Renal cortex interstitium (tissue), 15 donors: ENCODE measurements around the gene ST6GALNAC1. TPM values are rescaled to one million over a fixed set of nuclear protein-coding genes. Genes with fewer than 3 reads are reported as not detected.
A peak's percentile ranks its signal among the peaks of the same experiment; 100 is the strongest.

ENCODE experiments used
- DNase-seq, 11 donors: peaks; one replicate each; pipeline ENCODE4 v3.0.0-alpha.2; 2013; ENCODE audit warnings: low read depth in 9 of 11, low spot score in 4 of 11; ENCODE audit errors: extremely low read depth in 1 of 11
- long read RNA-seq, 16 experiments: transcript quantifications; one replicate each; lab custom pipeline, GENCODE V29; 2026
- polyA plus RNA-seq, 3 donors: library from polyadenylated mRNA; unstranded; fragments of 120-200 nt; gene quantifications; one replicate each; pipeline ENCODE4 v1.2.1, GENCODE V29; 2013; ENCODE audit not compliant: insufficient read length in 3 of 3

The ST6GALNAC1 gene, protein sequence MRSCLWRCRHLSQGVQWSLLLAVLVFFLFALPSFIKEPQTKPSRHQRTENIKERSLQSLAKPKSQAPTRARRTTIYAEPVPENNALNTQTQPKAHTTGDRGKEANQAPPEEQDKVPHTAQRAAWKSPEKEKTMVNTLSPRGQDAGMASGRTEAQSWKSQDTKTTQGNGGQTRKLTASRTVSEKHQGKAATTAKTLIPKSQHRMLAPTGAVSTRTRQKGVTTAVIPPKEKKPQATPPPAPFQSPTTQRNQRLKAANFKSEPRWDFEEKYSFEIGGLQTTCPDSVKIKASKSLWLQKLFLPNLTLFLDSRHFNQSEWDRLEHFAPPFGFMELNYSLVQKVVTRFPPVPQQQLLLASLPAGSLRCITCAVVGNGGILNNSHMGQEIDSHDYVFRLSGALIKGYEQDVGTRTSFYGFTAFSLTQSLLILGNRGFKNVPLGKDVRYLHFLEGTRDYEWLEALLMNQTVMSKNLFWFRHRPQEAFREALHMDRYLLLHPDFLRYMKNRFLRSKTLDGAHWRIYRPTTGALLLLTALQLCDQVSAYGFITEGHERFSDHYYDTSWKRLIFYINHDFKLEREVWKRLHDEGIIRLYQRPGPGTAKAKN
- polyA plus RNA-seq, result under 1 TPM; 0.09 to 0.57 (median 0.30) TPM
- long read RNA-seq, donor 1, result 0 reads
- long read RNA-seq, donor 2, result 0 reads
- long read RNA-seq, donor 3, result 0 reads
- long read RNA-seq, donor 4, result 0 reads
- long read RNA-seq, donor 5, result 0 reads
- long read RNA-seq, donor 6, result 0 reads
- long read RNA-seq, donor 7, result 0 reads
- long read RNA-seq, donor 8, result 0 reads
- long read RNA-seq, donor 9, result 0 reads
- long read RNA-seq, donor 10, result 0 reads
- long read RNA-seq, donor 11, result 0 reads
- long read RNA-seq, donor 12, result 0 reads
- long read RNA-seq, donor 13, result 0 reads
- long read RNA-seq, donor 14, result 0 reads
- long read RNA-seq, donor 15, result 0 reads
- long read RNA-seq, donor 16, result 0 reads

DNA sequence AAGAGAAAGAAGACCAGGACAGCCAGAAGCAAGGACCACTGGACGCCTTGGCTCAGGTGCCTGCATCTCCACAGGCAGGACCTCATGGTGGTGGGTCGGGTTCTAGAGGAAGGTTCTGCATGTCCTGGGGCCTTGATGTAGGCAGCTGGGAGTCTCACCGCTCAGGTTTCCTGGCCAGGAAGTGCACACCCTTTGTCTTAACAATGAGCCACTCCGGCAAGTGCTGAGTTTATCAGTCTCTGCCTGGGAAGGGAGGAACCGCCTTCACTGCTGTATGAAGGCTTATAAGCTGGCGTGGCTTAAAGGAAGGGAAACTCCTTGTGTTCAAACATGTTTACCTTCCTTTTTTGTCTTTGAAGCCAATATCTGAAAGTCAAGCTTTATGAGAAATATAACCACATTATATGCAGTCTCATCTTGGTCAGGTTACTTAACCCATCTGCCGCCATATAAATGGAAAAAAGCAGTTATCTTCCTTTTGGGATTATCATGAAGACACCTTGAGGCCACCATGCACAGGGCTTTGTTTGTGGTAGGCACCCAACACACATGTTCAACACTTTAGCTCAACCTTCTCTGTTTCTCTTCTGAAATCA is at the start of gene ST6GALNAC1:
ST6GALNAC1 (minus strand) TSS at position 205 of the 596 bp plus-strand sequence; CDS start at position 86, 119 bp downstream.
- no peak for DNase-seq

DNA sequence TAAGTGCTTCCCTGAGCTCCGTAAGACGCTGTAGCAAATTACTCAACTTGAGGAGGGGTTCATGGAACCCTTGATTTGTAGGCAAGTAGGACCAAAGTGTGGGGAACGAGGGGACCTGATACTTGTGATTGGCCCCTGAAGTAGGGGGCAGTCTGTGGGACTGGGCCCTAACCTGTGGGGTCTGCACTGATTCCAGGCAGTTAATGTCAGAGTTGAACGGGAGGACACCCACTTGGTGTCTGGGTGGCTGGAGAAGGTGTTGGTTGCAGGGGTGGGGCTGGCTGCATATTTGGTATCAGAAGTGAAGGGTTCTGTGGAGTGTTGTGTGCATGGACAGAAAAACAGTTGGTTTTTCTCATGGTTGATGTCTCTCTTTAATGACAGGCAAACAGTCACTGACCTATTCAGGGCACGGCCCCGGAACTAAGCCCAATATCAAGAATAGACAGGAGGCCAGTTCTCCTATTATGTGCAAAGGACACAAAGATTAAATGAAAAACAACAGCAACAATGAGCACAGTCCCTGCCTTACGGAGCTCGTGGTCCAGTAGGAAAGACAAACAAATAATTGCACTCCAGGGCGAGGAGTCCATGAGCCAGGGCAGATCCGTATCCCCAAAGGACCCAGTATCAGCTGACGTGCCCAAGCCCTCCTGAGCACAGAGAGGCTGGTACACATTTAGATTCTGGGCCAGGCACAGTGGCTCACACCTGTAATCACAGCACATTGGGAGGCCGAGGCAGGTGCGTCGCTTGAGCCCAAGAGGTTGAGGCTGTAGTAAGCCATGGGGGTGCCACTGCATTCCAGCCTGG is 48.0 kb upstream of the ST6GALNAC1 start:
- DNase-seq, result no peak

DNA sequence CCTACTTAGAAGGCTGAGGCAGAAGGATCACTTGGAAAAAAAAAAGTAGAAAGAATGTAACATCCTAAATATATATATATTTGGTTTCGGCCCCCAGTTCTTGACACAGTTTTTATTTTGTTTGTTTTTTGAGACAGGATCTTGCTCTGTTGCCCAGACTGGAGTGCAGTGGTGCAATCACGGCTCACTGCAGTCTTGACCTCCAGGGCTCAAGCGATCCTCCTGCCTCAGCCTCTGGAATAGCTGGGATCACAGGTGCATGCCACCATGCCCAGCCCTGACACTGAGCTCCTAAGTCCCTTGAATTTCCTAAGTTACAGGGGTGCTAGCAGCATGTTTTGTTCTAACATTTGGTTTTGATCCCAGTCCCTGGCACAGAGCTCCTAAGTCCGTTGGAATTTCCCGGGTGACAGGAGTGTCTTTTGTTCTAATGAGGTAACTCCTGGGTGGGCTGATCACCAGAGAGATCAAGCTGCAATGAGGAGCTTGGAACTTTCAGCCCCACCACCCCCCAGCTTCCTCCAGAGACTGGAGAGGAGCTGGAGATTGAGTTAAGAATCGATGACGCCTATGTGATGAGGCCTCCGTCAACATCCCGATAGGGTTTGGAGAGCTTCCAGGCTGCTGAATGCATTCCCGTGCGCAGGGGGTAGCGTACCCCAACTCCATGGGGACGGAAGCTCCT is 47.2 kb upstream of the ST6GALNAC1 start:
- no peak for DNase-seq

DNA sequence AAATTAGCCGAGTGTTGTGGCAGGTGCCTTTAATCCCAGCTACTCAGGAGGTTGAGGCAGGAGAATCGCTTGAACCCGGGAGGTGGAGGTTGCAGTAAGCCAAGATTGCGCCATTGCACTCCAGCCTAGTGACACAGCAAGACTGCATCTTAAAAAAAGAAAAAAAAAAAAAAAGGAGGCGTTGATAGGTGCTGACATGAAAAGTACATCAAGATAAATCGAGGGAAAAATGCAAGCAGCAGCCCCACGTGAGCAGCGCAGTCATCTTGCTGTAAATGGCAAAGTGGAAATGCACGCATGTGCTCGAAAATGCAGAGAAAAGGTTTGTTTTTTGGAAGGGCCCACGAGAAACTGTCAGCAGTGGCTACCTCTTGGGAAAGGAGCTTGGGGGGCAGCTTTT is 46.3 kb upstream of the ST6GALNAC1 start:
- no peak for DNase-seq

DNA sequence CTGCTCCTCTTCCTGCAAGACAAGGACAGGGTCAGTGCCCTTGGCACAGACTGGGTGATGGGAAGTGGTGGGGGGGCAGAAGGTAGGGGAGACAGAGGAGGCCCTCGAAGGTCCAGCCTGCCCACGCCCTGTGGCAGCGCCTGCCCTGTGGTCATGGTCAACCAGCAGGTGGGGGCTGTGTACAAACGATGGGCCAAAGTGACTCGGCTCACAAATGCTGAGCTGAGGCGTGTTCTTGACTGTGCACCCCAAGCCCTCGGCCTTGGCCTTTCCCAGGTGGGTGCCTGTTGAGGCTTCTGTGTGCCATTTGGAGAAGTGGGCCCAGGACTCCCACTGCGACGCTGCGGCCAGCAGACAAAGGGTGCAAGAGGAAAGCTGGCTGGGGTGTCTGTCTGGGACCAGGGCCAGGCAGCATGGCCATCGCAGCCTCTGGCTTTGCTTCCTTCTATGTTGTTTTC is 44.6 kb upstream of the ST6GALNAC1 start:
- DNase-seq, result no peak

DNA sequence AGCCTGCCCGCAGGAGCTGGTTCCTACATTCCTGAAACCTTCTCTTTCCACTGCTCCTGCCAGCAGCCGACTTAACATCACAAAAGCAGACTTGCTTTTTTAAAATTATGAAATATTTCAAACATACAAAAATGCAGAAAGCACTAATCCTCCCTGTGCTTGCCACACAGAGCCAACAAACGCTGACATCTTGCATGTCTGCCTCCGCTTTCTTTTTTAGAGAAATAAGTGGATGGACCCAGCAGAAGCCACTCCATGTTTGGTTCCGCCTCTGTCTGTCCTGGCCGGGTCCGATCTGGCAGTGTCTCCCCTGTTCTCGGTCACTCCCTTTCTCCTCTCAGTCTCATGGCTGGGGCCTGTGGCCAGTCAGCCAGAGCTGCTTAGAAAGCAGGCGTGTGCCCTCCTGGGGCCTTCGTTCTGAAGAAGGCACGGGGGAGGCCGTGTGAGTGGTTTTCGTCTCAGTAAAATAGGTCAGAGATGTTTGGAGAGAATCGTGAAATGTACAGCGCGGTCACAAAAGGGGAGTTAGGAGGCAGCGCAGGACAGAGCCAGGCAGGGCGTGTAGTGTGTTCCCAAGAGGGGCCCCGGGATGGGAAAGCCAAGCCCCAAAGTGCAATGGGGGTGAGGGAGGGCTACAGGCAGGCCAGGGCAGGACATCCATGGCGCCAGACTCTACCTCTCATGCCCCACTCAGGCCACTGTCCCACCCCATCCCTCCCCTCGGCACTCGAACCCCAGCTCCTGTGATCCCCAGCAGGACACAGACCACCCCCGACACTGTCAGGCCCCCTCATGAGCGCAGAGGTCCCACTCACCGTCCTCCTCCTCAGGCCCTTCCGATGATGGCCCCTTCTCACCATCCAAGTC is 44.0 kb upstream of the ST6GALNAC1 start:
- DNase-seq, result no peak

DNA sequence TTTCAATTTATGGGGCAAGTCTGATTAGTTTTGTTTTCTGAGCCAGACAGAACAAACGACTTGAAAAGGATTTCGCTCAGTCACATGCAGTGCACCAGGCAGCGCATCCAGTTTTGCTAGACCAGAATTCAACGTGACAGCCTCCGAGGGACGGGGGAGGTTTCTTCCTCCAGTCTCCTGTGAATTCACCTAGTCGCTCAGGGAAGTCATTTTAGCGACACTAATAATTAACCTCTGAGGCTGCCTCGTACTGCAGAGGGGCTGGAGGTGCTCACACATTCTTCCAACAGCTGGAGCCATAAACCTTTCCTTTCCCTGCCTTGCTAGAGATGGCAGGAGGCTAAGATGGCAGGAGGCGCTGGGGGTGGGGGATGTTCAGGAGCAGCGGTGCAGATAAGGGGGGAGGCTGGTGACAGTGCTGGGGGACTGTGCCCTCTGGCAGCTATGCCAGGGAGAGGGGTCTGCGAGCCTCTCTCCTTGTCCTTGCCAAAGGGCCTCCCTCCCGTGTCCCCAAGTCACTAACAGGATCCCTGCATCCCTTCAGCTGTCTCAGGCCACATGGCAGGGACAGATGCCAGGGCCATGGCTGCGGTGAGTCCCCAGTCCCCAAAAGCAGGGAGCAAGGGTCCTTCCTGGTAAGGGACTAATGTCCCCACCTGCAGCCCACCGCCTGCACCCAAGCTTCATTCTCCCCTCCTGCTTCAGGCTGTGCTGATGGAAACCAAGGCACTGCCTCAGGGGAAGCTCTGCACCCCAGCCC is 43.2 kb upstream of the ST6GALNAC1 start:
- DNase-seq, result peak in 6 of 11 donors; percentile 57 to 83 (median 74)

DNA sequence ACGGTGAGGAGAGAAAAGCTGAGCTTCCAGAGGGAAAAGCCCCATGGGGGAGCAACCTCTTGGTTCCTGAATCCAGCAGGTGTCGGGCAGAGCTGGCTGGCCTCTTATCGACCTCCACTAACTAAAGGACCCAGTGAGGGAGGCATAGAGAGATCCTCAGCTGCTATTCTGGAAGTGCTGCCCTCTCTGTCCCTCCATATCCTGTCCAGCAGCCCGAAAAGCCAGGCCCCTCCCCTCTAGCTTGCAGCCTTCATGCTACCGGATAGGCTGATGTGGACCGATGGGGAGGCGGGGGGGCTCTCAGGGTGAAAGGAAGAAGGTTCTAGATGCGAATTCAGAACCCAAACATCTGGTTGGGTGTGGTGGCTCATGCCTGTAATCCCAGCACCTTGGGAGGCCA is 42.3 kb upstream of the ST6GALNAC1 start:
- DNase-seq, result no peak

DNA sequence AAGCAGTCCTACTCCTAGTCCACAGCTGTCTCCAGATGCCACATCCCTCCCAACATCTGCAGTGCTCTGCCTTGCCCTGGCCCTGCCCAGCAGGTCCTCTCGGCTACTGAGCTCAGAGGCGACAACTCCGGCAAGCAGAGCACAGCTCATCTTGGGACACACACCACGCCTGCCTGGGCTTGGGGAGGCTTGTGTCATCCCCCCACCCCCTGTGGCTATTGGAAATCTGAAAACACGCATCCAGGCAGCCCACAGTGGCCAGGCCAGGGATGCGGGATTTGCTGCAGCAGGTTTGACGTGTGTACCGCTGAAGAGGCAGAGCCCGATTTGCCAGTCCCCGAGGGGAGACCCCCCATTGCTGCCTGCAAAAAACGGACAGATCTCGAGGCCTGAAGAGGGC is 41.8 kb upstream of the ST6GALNAC1 start:
- DNase-seq, result no peak

DNA sequence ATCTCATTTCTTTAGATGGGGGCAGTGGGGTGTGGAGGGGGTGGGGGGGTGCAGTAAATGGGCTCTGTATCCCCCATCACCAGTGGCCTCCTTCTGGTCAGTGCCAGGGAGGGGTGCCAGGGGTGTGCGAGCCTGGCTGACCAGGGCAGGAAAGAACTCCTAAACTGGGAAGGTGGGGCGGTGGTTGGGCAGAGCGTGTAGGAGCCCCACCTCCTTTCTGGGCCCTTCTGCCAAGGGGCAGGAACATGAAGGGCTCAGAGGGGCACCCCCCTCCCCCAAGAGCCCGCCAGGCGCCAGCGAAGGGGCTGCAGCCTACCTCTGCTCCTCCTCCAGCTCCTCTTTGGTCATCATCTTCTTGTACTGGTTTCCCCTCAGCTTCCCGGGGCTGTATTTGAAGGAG is 41.2 kb upstream of the ST6GALNAC1 start:
- no peak for DNase-seq

DNA sequence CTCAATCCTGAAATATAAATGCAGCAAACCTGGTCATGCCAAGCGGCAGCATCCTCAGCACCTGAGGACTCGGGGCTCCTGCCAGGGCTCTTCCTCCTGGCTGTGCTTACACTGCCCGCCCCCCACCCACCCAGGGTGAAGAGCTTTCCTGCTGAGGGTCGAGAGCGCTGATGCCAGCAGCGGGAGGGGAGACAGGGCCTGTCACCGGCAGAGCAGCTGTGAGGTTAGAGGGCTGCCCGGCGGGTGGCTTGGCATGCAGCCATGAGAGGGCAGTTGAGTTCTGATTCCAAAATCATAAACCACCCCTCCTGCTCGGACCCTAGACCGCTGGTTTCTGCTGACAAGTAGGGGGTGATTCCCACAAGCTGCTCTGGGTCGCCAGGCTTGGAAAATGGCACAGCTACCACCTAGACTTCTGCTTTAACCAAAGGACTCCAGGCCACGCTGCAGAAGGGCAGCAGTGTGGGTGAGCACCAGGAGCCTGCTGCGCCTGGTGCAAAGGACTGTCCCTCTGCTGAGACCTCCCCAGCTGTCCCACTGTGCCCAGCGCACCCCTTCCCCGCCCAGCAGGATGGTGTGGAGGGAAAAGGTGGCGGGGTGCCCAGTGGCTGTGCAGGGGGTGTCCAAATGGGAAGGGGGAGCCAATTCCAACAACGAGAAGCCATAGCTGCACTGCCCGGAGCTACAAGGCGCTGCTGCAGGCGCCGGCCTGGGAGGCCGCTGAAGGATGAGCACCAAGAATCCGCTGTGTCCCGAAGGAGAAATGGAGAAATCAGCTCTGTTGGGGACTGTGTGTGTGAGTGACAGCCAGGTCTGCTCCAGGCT is 40.6 kb upstream of the ST6GALNAC1 start:
- DNase-seq, result no peak

DNA sequence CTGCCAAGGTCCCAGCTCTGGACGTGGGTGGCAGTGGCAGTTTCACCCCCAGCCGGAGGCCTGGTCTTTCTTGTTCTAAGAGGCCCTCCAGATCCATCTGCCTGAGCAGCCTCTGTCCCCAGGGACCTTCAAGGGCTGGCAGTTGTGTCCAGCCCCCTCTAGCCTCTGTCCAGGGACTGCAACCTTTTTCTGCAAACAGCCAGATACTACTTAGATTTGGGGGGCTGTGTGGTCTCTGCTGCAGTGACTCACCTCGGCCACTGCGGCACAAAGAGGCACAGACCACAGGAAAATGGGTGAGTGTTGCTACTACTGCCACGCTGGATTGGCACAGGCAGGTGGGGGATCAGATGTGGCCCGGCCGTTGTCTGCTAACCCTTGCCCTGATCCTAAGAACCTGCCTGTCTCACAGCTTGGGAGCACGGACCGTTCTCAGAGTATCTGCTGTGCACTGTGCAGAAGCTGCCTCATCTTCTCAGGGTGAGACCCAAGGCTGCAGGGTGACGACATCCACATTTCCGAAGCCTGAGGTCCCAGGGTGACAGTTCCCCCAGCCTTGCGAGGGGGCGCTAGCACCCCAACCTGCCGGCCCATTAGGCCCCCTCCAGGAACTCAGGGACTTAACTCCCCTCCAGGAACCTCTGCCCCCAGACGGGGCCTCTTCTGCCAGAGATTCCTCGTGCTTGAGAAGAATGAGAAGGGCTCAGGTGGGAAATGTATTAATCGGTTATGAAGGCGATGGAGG is 39.6 kb upstream of the ST6GALNAC1 start:
- DNase-seq, result no peak

DNA sequence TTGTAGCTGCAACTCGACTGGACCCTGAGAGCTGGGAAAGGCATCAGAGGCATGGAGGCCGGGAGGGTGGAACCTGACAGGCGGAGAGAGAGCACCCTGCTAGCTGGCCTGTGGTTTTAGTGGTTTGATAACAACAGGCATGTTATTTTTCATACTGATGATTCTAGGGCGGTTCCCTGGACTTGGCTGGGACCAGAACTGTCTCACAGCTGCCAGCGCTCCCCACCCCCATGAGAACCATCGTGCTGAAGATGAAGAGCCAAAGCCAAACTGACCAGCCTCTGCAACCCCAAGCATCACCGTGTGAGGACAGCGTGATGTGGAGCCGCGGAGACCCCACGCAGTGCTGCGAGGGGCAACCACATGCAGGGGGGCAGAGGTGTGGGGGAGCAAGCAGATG is 38.7 kb upstream of the ST6GALNAC1 start:
- no peak for DNase-seq

DNA sequence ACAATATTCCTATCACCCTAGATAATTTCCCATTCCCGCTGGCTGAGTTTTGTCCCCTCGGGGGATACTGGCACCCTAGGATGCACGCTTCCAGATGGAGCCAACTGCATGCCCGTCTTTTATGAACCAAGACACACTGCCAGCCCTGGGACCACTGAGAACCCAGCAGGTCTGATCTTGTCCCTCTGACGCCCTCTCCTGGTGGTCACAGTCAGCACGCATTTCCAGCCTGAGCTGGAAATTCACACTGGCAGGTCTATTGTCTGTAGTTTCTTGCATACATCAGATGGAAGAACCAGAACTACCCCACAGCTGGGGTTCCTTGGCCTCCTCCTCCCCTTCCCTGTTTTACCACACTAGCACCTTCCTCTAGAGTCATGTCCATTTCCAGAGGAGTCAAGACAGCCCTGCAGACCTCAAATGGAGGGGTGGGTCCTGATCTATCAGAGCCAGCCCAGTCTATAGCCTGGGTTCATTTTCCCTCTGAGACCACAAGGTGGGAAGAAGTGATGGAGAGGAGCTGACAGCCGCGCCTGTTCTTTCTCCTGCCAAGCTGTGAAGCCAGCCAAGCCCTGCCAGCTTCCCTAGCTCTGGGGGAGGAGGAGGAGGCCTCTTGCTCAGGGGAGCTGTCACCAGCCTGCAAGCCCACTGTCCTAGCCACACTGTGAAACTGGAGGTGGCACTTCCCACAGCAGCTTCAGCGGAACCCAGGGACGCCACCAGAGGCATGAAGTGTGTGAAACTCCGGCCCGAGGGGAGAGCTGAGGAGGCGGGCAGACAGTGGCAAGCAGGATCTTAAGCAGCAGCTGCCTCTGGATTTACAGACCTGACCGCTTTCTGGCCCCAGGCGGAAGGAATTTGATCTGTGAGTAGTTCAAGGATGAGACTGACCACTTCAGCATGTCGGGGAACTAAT is 37.9 kb upstream of the ST6GALNAC1 start:
- peak in 3 of 11 donors; percentile 63 to 70 (median 69) for DNase-seq
